Inferior parietal cortex (tissue), 1 donor: Measurements from ENCODE around the gene GON4L.
"Not testable (repeated sequence)": the region's sequence is repeated elsewhere in the genome, so short reads cannot be mapped to it uniquely, and the experiment has no call there.

ENCODE experiments used
- DNase-seq: peaks from one replicate; pipeline ENCODE4 v3.0.0-alpha.2; 2016; ENCODE audit errors: extremely low spot score

GON4L gene

GRCh38 chr1:155816351-155816750 lies 40.7 kb downstream of the GON4L start:
- no peak for DNase-seq

DNA sequence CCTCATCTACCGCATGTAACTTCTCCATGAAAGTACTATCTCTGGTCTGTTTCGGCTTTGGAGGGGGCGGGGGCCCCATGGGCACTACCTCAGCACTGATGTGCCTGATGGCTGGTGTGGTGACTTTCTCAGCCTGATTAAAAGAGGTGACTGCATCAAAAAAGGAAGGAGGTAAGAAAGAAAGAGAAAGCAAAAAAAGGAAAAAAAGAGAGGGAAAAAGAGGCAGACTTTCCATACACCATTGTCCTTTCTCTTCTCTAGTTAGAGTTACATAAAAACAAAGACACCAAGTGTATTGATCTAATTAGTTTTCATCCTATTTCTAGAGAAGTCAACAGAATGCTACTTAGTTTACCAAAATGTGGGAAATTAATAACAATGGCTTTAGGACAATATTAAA lies 43.3 kb downstream of the GON4L start:
- DNase-seq, result no peak

DNA sequence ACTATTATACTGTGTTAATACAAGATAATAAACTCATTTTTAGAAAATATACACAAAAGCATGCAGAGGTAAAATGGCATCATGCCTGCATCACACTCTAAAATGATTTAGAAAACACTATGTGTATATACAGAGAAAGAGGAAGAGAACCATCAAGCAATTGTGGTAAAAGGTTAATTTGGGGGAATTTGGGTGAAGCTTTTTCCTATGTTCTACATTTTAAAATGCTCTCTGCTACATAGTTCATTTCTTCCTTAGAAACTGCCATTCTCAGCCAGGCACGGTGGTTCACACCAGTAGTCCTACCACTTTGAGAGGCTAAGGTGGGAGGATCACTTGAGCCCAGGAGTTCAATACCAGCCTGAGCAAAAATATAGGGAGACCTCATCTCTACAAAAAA lies 44.1 kb downstream of the GON4L start:
- no peak for DNase-seq

- no peak for DNase-seq
Measured at GRCh38 chr1:155809088-155809487, 47.9 kb downstream of the GON4L start.

- no peak for DNase-seq
Measured at GRCh38 chr1:155801149-155801548, 55.9 kb downstream of the GON4L start.

GRCh38 chr1:155795618-155796017 lies 61.4 kb downstream of the GON4L start:
- not testable (repeated sequence) for DNase-seq

DNA sequence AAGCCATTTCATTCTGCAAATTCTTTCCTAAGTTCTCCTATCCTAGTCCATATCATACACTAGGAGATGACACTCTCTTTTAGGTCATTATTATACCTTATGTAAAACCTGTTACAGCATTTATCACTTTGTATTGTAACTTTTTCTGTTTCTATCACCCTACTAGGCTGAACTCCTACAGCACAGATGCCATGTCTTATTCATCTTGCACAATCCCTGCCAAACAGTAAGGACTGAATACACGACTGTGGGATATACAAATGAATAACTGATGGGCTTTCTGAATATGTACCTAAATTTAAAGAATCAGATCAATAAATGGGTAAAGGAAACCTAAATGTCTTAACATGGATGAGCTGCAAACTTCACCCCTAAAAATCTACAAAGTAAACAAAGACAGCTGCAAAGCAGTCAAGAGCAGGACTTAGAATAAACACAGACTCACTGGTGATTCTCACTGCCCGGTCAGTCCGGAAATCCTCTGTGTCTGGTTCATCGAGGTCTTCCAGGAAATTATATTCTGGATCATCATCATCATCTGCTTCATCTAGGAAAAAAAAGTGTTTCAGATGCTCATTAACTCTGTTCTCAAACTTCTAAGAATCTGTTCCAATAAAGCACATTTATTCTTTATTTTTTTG lies 62.3 kb downstream of the GON4L start:
- DNase-seq, result no peak

- DNase-seq, result no peak
Measured at GRCh38 chr1:155793213-155793612, 63.8 kb downstream of the GON4L start.

DNA sequence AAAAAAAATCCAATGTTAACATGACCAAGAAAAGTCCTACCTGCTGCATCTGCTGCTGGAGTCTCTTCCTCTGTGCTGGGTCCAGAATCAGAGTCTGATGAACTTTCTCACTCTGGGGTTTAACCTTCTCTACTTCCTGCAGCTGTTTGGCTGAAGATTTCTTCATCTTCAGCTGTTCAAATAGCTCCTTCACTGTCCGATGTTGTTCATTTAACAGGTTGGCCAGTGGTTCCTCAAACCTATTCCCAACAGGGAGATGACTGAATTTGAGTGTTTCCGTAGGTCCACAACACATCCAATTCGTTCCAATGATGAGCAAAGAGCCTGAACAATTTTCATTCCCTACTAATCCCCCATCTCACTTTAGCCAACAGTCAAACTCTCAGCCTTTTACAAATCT lies 79.4 kb downstream of the GON4L start:
- DNase-seq, result no peak

- no peak for DNase-seq
Measured at GRCh38 chr1:155776414-155776813, 80.6 kb downstream of the GON4L start.

DNA sequence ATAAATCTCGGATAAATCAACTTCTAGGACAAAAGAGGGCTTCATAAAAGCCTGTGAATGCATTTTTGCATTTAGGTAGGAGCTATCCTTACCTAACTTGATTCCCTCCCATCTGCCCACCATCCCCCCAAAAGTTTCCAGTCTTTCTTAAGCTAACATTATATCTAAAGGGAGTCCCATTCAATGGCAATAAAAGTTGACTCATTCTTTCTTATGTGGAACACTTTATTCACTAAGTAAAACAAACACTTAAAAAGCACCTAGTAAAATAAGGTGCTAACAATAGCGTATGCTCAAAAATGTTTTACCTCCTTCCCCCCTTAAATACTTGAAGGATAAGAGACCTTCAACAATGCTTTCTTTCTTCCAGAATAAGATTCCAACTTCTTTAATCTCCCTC lies 83.8 kb downstream of the GON4L start:
- no peak for DNase-seq

- no peak for DNase-seq
Measured at GRCh38 chr1:155769257-155769656, 87.8 kb downstream of the GON4L start.

GRCh38 chr1:155767399-155767989 lies 89.5 kb downstream of the GON4L start:
- DNase-seq, result not testable (repeated sequence)

- not testable (repeated sequence) for DNase-seq
Measured at GRCh38 chr1:155763989-155764388, 93.0 kb downstream of the GON4L start.

DNA sequence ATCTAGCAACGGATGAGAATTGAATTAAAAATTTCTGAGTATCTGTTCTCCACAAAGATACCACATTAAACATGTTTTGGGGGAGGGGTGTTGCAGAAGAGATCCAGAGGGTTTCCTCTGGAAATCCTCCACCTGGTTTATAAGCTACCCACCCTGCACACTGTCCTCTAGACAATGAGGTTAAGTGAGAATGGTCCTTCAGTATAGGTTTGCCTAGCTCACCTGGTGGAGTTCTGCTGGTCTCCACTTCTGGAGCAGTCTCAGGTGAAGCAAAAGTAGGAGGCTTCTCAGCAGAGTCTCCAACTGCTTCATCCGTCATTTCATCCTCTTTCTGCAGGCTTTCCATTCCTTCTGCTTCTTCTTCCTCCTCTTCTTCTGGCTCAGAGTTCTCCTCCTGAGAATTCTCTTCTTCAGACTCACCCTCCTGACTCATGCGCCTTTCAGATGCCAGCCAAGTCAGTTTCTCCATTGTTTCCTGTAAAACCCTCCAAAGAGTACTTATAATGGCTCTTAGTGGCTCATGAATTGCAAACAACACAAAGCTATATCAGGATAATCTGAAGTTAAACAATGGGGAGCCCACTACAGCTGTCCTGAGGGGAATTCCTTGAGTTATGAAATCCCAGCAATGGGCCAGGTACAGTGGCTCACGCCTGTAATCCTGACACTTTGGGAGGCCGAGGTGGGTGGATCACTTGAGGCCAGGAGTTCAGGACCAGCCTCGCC lies 93.8 kb downstream of the GON4L start:
- DNase-seq, result peak; percentile 12

GRCh38 chr1:155761736-155762405 lies 95.1 kb downstream of the GON4L start:
- DNase-seq, result no peak

GRCh38 chr1:155760751-155761475 lies 96.1 kb downstream of the GON4L start:
- DNase-seq, result no peak

- no peak for DNase-seq
Measured at GRCh38 chr1:155759966-155760630, 96.9 kb downstream of the GON4L start.

DNA sequence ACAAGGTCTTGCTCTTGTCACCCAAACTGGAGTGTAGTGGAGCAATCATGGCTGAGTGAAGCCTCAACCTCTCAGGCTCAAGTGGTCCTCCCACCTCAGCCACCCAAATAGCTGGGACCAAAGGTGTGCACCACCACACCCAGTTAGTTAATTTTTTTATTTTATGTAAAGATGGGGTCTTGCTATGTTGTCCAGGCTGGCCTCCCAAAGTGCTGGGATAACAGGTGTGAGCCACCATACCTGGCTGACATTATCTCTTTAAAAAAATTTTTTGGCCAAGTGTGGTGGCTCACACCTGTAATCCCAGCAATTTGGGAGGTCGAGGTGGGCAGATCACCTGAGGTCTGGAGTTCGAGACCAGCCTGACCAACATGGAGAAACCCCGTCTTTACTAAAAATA lies 98.0 kb downstream of the GON4L start:
- not testable (repeated sequence) for DNase-seq

DNA sequence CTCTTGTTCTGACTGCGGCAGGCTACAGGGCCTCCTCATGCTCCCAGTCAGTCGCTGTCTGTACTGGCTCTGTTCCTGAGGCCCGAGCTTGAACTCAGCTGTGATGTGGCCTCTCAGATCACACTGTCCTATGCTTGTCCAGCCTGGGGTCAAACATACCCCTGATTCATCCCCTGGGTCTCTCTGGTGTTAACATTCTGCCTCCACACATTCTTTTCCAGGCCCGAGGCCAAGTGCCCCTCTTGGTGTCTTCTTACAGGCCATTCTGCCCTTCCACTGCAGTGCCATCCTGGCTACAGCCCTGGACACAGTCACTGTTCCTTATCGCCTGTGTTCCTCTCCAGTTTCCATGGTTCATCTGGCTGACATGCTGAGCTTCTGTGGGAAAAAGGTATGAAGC lies 108.9 kb downstream of the GON4L start:
- not testable (repeated sequence) for DNase-seq

DNA sequence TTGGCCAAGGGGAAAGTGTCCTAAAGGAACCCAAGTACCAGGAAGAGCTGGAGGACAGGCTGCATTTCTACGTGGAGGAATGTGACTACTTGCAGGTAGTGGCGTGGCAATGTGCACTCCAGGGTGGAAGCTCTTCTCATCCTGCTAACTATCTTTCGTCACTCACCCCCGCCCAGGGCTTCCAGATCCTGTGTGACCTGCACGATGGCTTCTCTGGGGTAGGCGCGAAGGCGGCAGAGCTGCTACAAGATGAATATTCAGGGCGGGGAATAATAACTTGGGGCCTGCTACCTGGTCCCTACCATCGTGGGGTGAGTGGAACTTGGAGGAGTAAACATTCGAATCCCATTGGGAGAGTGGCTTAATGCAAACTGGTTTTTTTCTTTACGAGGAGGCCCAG lies 109.4 kb downstream of the GON4L start:
- not testable (repeated sequence) for DNase-seq
